ENCODE results near the gene COL3A1.

Gene COL3A1

GRCh38 chr2:189050165-189050712 is 76.1 kb downstream of the COL3A1 start:
- Histone ChIP-seq H3K4me3 (no peak overlapping the region), H3K27ac (no peak overlapping the region)
- no peak for DNase-seq (ENCODE audit: low spot score)
- TF ChIP-seq CTCF (IDR thresholded peaks at IDR 0.05), result no peak

DNA sequence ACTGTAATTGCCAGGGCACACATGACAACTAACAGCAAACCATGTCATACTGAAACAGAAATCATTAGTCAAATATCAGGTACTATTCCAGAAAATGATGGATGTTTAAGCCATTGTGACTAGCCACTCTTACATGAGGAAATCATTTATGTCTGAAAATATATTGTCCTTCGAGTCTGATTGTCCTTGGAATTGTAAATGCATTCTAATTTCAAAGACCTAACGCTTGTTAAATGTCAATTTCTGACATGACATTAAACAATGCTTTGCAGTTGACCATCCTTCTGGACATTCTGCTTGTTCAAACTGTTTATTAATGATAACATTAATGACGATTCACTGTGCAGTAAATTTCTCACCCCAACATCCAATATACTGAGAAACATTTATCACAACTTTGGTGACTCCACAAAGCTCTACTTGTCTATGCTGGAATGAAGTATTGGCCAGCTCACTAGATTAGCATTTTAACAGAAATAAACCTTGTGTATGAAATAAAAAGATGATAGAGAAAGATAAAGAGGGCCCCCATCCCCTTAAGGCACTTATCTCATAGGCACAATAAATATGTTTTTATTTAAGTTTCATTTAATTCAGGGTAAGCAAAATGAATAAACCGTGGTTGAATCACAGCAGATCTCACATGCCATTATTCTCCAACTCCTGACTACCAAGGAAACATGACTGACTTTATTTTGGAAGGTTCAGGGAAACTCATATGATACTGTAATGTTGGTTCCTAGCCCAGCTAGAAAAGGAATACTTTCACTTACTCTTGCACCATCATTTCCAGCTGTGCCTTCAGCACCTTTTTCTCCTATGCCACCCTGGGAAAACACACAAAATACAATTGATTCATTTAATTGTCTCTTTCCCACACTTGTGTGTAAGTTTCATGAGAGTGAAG is 82.3 kb downstream of the COL3A1 start:
- H3K27ac ChIP-seq, result no peak overlapping the region
- no peak for DNase-seq (ENCODE audit: low spot score)

GRCh38 chr2:189057316-189057715 is 83.1 kb downstream of the COL3A1 start:
- TF ChIP-seq CTCF (IDR thresholded peaks at IDR 0.05), result no peak
- Histone ChIP-seq H3K4me3 (no peak overlapping the region), H3K27ac (no peak overlapping the region)
- no peak for DNase-seq (ENCODE audit: low spot score)

More for the DNA sequence above, 82.3 kb downstream of the COL3A1 start:
- TF ChIP-seq CTCF (IDR thresholded peaks at IDR 0.05), result no peak
- no peak overlapping the region for H3K4me3 ChIP-seq

GRCh38 chr2:189060096-189060642 is 86.0 kb downstream of the COL3A1 start:
- no peak for TF ChIP-seq CTCF (IDR thresholded peaks at IDR 0.05)
- H3K4me3 ChIP-seq, result no peak overlapping the region
- no peak overlapping the region for H3K27ac ChIP-seq
- DNase-seq (ENCODE audit: low spot score), result no peak
